M059J (cell line): ENCODE results near the gene RNU1-3. TPM values are rescaled to one million over a fixed set of nuclear protein-coding genes. Genes with fewer than 3 reads are reported as not detected.

ENCODE experiments used
- DNase-seq: peaks from one replicate; pipeline ENCODE4 v3.0.0-alpha.2; 2012; ENCODE audit warnings: low read depth
- total RNA-seq: library from RNA; depleted of rRNA; stranded (reverse); fragments of >200 nt; shearing (Covaris generic); gene quantifications from 2 replicates; pipeline ENCODE4 v1.2.3, GENCODE V29; 2014; rRNA removed

RNU1-3 gene
- total RNA-seq, 1 experiment from 2014 or later: not detected

GRCh38 chr1:16621300-16621658 is 45.5 kb downstream of the RNU1-3 start:
- DNase-seq: no peak

- peak; percentile 44 for DNase-seq
Observed at GRCh38 chr1:16619803-16620501, 46.8 kb downstream of the RNU1-3 start.

- no peak for DNase-seq
Observed at GRCh38 chr1:16618719-16619118, 48.0 kb downstream of the RNU1-3 start.

- DNase-seq: no peak
Observed at GRCh38 chr1:16617778-16618580, 48.8 kb downstream of the RNU1-3 start.

GRCh38 chr1:16617114-16617631 is 49.6 kb downstream of the RNU1-3 start:
- no peak for DNase-seq

Other genes with a start within 250 kb of the RNU1-3 start
- gene SPATA21, start 229.5 kb downstream of the RNU1-3 start, total RNA-seq: 0.02 TPM in 1 of 2 replicates, not detected in the other
- 70.6 and 105 TPM in 2 replicates for gene NECAP2, start 226.2 kb downstream of the RNU1-3 start, total RNA-seq
- gene RNU1-1, start 152.7 kb downstream of the RNU1-3 start, total RNA-seq: not detected in 2 replicates
- gene NBPF1, start 53.4 kb downstream of the RNU1-3 start, total RNA-seq: 16.4 and 34.9 TPM in 2 replicates
- gene RNU1-4, start 73.6 kb upstream of the RNU1-3 start, total RNA-seq: not detected in 2 replicates
- not detected in 2 replicates for gene RNU1-2, start 229.0 kb upstream of the RNU1-3 start, total RNA-seq